HTR-8/SVneo (cell line): ENCODE measurements around the gene RPS8.
"Not testable (repeated sequence)": the region's sequence is repeated elsewhere in the genome, so short reads cannot be mapped to it uniquely, and the experiment has no call there.

Source experiments
- DNase-seq: peaks from one replicate; pipeline ENCODE4 v3.0.0; 2011; ENCODE audit warnings: low spot score, mixed read lengths; ENCODE audit not compliant: insufficient read length
- FAIRE-seq: peaks from 2 replicates; lab custom pipeline; 2011; peaks lifted over from hg19 to GRCh38; lab: Jason Lieb, UNC

The RPS8 gene

GRCh38 chr1:44801491-44802305 is 26.4 kb downstream of the RPS8 start:
- no peak for DNase-seq
- FAIRE-seq, result no peak

GRCh38 chr1:44802306-44803061 is 27.1 kb downstream of the RPS8 start:
- no peak for DNase-seq
- no peak for FAIRE-seq

GRCh38 chr1:44803062-44803311 is 27.6 kb downstream of the RPS8 start:
- FAIRE-seq, result no peak
- DNase-seq, result no peak

- no peak for FAIRE-seq
- no peak for DNase-seq
These were observed 28.2 kb downstream of the RPS8 start for GRCh38 chr1:44803312-44804095.

- no peak for DNase-seq
- no peak for FAIRE-seq
These were observed 30.1 kb downstream of the RPS8 start for GRCh38 chr1:44805311-44806024.

- DNase-seq (no peak), FAIRE-seq (no peak)
These were observed 30.8 kb downstream of the RPS8 start for GRCh38 chr1:44806025-44806703.

- FAIRE-seq (no peak), DNase-seq (no peak)
These were observed 31.5 kb downstream of the RPS8 start, which contains the start of gene DYNLT4 for GRCh38 chr1:44806704-44807363. TSS of gene DYNLT4 (minus strand) at chr1:44807351. CDS start at chr1:44806668, 683 bp downstream.

GRCh38 chr1:44807364-44808062 is 32.2 kb downstream of the RPS8 start:
- peak; percentile 92 for FAIRE-seq

GRCh38 chr1:44808063-44808937 is 33.0 kb downstream of the RPS8 start, which contains the start of gene BTBD19:
TSS of gene BTBD19 (plus strand) at chr1:44808523. CDS start at chr1:44808821, 298 bp downstream.
- FAIRE-seq (no peak), DNase-seq (peak; percentile 72)

More at GRCh38 chr1:44807364-44808062, 32.2 kb downstream of the RPS8 start:
- DNase-seq, result peak; percentile 83

GRCh38 chr1:44808938-44809917 is 33.9 kb downstream of the RPS8 start:
- FAIRE-seq, result no peak
- DNase-seq, result no peak

- no peak for FAIRE-seq
- no peak for DNase-seq
These were observed 34.9 kb downstream of the RPS8 start for GRCh38 chr1:44810101-44810761.

GRCh38 chr1:44810762-44811105 is 35.4 kb downstream of the RPS8 start:
- FAIRE-seq, result not testable (repeated sequence)

GRCh38 chr1:44811234-44811633 is 35.9 kb downstream of the RPS8 start:
- DNase-seq (no peak), FAIRE-seq (no peak)

More at GRCh38 chr1:44810762-44811105, 35.4 kb downstream of the RPS8 start:
- not testable (repeated sequence) for DNase-seq

GRCh38 chr1:44812822-44813543 is 37.6 kb downstream of the RPS8 start:
- no peak for DNase-seq
- no peak for FAIRE-seq

GRCh38 chr1:44815926-44816325 is 40.6 kb downstream of the RPS8 start:
- not testable (repeated sequence) for DNase-seq, FAIRE-seq
